Muscle layer of duodenum (tissue), 2 donors: ENCODE measurements around the gene MAP4K1.

Experiments used
- H3K27ac ChIP-seq: one replicate; pipeline ENCODE4 v1.7.0; 2013; ENCODE audit warnings: mild to moderate bottlenecking, low read length
- H3K27me3 ChIP-seq: one replicate; pipeline ENCODE4 v1.7.0; 2013; ENCODE audit warnings: low read depth, mild to moderate bottlenecking, control low read depth, low read length
- H3K36me3 ChIP-seq, 2 donors: one replicate each; pipeline ENCODE4 v1.7.0; 2013; ENCODE audit warnings: low read length in 2 of 2, control low read depth in 1 of 2, mild to moderate bottlenecking in 1 of 2; ENCODE audit not compliant: insufficient read depth in 2 of 2, control insufficient read depth in 1 of 2
- H3K4me1 ChIP-seq, 2 donors: one replicate each; pipeline ENCODE4 v1.7.0; 2013; ENCODE audit warnings: low read length in 2 of 2, mild to moderate bottlenecking in 2 of 2, control low read depth in 1 of 2, moderate library complexity in 1 of 2; ENCODE audit not compliant: insufficient read depth in 2 of 2, control insufficient read depth in 1 of 2
- H3K4me3 ChIP-seq, 2 donors: one replicate each; pipeline ENCODE4 v1.7.0; 2013; ENCODE audit warnings: low read length in 2 of 2, low read depth in 1 of 2, mild to moderate bottlenecking in 1 of 2
- H3K9me3 ChIP-seq, 2 donors: one replicate each; pipeline ENCODE4 v1.7.0; 2013; ENCODE audit warnings: low read length in 2 of 2, control low read depth in 1 of 2, mild to moderate bottlenecking in 1 of 2; ENCODE audit not compliant: control insufficient read depth in 1 of 2
- donor health status: healthy.

MAP4K1 gene

GRCh38 chr19:38649305-38650171 is 31.8 kb upstream of the MAP4K1 start:
- H3K4me3 ChIP-seq = peak overlapping the region; percentile 97 to 99
- H3K27me3 ChIP-seq = no peaks in the 10 kb centered on the region
- H3K4me1 ChIP-seq = peaks cover 27 to 44% of the 10 kb centered on the region in 2 donors
- peaks cover 0 to 6% of the 10 kb centered on the region in 2 donors for H3K36me3 ChIP-seq
- no peaks in the 10 kb centered on the region for H3K9me3 ChIP-seq
- peak overlapping the region; percentile 100 for H3K27ac ChIP-seq

- Histone ChIP-seq H3K9me3 (no peaks in the 10 kb centered on the region), H3K27ac (peak overlapping the region; percentile 100), H3K27me3 (no peaks in the 10 kb centered on the region), H3K4me3 (peak overlapping the region; percentile 97 to 99), H3K4me1 (peaks cover 25 to 37% of the 10 kb centered on the region in 2 donors), H3K36me3 (peaks cover 0 to 6% of the 10 kb centered on the region in 2 donors)
These were observed 31.1 kb upstream of the MAP4K1 start for GRCh38 chr19:38648769-38649304.

- Histone ChIP-seq H3K9me3 (no peaks in the 10 kb centered on the region), H3K36me3 (peaks cover 0 to 6% of the 10 kb centered on the region in 2 donors), H3K27me3 (no peaks in the 10 kb centered on the region), H3K4me1 (peaks cover 19 to 30% of the 10 kb centered on the region in 2 donors), H3K4me3 (peak overlapping the region; percentile 97 to 99), H3K27ac (peak overlapping the region; percentile 100)
These were observed 30.4 kb upstream of the MAP4K1 start for GRCh38 chr19:38647966-38648768.

- H3K4me1 ChIP-seq = peaks cover 14 to 28% of the 10 kb centered on the region in 2 donors
- peak within 1 kb of the TSS; percentile 100 for H3K27ac ChIP-seq
These were observed 29.7 kb upstream of the MAP4K1 start, which contains the start of gene ACTN4 for GRCh38 chr19:38647368-38647965. Gene ACTN4, plus strand, starts transcription at chr19:38647649. Its CDS starts 97 bp downstream, at chr19:38647746.

GRCh38 chr19:38644719-38645118 is 27.0 kb upstream of the MAP4K1 start:
- Histone ChIP-seq H3K4me3 (no peak overlapping the region), H3K27ac (no peak overlapping the region), H3K9me3 (no peaks in the 10 kb centered on the region), H3K36me3 (peaks cover 0 to 6% of the 10 kb centered on the region in 2 donors), H3K27me3 (no peaks in the 10 kb centered on the region), H3K4me1 (peaks cover 0 to 9% of the 10 kb centered on the region in 2 donors)

More at GRCh38 chr19:38647368-38647965, 29.7 kb upstream of the MAP4K1 start, which contains the start of gene ACTN4:
- Histone ChIP-seq H3K4me3 (peak within 1 kb of the TSS; percentile 97 to 99), H3K27me3 (no peaks in the 10 kb centered on the region), H3K9me3 (no peaks in the 10 kb centered on the region), H3K36me3 (peaks cover 0 to 6% of the 10 kb centered on the region in 2 donors)

GRCh38 chr19:38642176-38642575 is 24.4 kb upstream of the MAP4K1 start:
- Histone ChIP-seq H3K27ac (no peak overlapping the region), H3K36me3 (peaks cover 0 to 4% of the 10 kb centered on the region in 2 donors)

GRCh38 chr19:38640368-38640767 is 22.6 kb upstream of the MAP4K1 start:
- H3K36me3 ChIP-seq = peaks cover 10 to 16% of the 10 kb centered on the region in 2 donors

More at GRCh38 chr19:38642176-38642575, 24.4 kb upstream of the MAP4K1 start:
- Histone ChIP-seq H3K4me3 (no peak overlapping the region), H3K9me3 (no peaks in the 10 kb centered on the region), H3K27me3 (no peaks in the 10 kb centered on the region), H3K4me1 (no peaks in the 10 kb centered on the region)

GRCh38 chr19:38639679-38640078 is 21.9 kb upstream of the MAP4K1 start:
- no peaks in the 10 kb centered on the region for H3K9me3 ChIP-seq
- H3K27me3 ChIP-seq = no peaks in the 10 kb centered on the region
- H3K4me3 ChIP-seq = no peak overlapping the region
- H3K27ac ChIP-seq = no peak overlapping the region
- H3K36me3 ChIP-seq = peaks cover 14 to 22% of the 10 kb centered on the region in 2 donors
- H3K4me1 ChIP-seq = peaks cover 0 to 12% of the 10 kb centered on the region in 2 donors

More at GRCh38 chr19:38640368-38640767, 22.6 kb upstream of the MAP4K1 start:
- H3K27me3 ChIP-seq = no peaks in the 10 kb centered on the region
- H3K27ac ChIP-seq = peak overlapping the region; percentile 49
- H3K4me3 ChIP-seq = no peak overlapping the region
- H3K9me3 ChIP-seq = no peaks in the 10 kb centered on the region
- peaks cover 0 to 8% of the 10 kb centered on the region in 2 donors for H3K4me1 ChIP-seq

- Histone ChIP-seq H3K27me3 (no peaks in the 10 kb centered on the region), H3K4me3 (no peak overlapping the region), H3K9me3 (no peaks in the 10 kb centered on the region), H3K36me3 (peaks cover 14 to 23% of the 10 kb centered on the region in 2 donors), H3K4me1 (peaks cover 0 to 12% of the 10 kb centered on the region in 2 donors), H3K27ac (no peak overlapping the region)
These were observed 20.7 kb upstream of the MAP4K1 start for GRCh38 chr19:38638461-38638860.

- Histone ChIP-seq H3K9me3 (no peaks in the 10 kb centered on the region), H3K27ac (peak overlapping the region; percentile 76), H3K27me3 (no peaks in the 10 kb centered on the region), H3K4me1 (peaks cover 0 to 12% of the 10 kb centered on the region in 2 donors), H3K36me3 (peaks cover 18 to 43% of the 10 kb centered on the region in 2 donors), H3K4me3 (no peak overlapping the region)
These were observed 18.0 kb upstream of the MAP4K1 start for GRCh38 chr19:38635483-38636399.
